ENCODE measurements around the gene APOH.
"Not testable (repeated sequence)": the region's sequence is repeated elsewhere in the genome, so short reads cannot be mapped to it uniquely, and the experiment has no call there.

Gene APOH

GRCh38 chr17:66228887-66229782, at the start of gene APOH:
Gene APOH, minus strand, starts transcription at chr17:66229415. Its CDS starts 36 bp downstream, at chr17:66229379.
- DNase-seq (ENCODE audit: low read depth in 3 of 3), result no peak

GRCh38 chr17:66277191-66277590, 48.0 kb upstream of the APOH start:
- no peak for DNase-seq (ENCODE audit: low read depth in 3 of 3)

DNA sequence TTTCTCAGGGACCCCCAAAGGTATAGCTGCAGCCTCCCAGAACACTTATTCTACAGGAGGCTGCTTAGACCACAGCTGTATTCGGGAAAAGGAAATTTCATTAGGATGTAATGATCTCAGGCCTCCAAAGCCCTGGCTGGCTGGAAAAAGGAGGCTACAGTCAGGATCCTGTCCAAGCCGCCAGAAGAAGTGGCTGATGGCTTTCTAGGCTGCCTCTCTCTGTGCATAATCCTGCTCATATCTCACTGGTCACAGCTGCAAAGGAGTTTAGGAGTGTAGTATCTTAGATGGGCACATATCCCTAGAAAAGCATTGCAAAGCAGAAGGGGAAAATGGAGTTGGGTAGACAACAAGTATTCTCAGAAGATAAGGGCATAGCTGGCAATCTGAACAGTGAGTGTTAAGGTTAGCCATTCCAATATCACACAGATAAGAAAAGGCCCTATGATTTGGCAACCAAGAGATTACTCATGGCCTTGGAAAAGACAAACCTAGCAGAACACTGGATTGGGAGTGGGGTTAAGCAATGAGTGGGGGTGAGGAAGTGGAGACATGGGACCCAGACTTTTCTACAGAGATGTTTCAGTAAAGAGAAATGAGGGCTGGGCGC, 47.2 kb upstream of the APOH start:
- no peak for DNase-seq (ENCODE audit: low read depth in 3 of 3)

- DNase-seq (ENCODE audit: low read depth in 3 of 3), result no peak
Measured at GRCh38 chr17:66275651-66276050, 46.4 kb upstream of the APOH start.

DNA sequence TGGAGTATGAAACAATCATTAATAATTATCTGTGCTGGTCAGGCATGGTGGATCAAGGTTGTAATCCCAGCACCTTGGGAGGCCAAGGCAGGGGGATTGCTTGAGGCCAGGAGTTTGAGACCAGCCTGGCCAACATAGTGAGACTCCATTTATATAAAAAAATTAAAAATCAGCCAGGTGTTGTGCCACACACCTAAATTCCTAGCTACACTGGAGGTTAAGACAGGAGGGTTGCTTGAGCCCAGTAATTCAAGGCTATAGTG, 44.3 kb upstream of the APOH start:
- DNase-seq (ENCODE audit: low read depth in 3 of 3), result no peak

DNA sequence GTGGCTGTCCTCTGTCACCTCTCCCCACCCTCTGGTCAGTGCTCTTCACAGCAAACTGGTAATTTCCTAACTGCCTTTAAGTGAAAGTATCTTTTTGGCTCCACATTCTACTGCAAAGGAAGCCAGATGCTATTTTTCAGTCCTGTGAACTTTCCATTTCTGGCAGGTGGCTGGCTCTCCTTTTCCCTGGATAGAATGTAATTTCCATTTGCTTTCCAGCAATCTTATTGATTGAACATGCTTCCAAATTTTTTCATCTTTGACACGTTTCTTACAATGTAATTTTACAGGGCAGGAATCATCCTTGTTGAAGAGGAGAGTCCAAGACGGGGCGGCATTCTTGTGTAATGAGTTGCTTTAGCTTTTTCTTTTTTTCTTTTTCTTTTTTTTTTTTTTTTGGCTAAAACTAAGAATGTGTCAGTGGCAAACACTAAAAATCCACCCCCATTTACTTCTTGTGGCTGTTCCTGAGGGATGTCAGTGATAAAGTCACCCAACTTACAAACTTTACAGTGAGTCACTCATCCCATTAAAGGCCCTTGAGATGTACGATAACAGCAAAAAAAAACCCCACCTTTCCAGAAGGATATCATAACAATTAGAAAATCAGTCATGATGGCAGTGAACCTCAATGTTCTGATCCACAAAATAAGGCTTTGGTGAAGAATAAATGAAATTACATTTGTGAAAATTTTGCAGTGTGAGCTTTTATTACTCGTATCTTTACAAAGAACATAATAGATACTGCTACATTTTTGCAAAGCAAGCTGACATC, 43.8 kb upstream of the APOH start:
- no peak for DNase-seq (ENCODE audit: low read depth in 3 of 3)

DNA sequence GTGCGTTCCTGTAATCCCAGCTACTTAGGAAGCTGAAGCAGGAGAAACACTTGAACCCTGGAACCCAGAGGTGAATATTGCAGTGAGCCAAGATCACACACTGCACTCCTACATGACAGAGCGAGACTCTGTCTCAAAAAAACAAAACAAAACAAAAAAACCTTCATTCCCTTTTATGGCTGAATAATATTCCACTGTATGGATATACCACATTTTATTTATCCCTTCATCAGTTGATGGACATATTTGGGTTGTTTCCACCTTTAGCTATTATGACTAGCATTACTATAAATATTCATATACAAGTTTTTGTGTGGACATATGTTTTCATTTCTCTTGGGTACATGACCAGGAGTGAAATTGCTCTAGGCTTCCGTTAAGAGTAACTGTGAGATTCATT, 42.3 kb upstream of the APOH start:
- no peak for DNase-seq (ENCODE audit: low read depth in 3 of 3)

GRCh38 chr17:66270106-66270505, 40.9 kb upstream of the APOH start:
- no peak for DNase-seq (ENCODE audit: low read depth in 3 of 3)

DNA sequence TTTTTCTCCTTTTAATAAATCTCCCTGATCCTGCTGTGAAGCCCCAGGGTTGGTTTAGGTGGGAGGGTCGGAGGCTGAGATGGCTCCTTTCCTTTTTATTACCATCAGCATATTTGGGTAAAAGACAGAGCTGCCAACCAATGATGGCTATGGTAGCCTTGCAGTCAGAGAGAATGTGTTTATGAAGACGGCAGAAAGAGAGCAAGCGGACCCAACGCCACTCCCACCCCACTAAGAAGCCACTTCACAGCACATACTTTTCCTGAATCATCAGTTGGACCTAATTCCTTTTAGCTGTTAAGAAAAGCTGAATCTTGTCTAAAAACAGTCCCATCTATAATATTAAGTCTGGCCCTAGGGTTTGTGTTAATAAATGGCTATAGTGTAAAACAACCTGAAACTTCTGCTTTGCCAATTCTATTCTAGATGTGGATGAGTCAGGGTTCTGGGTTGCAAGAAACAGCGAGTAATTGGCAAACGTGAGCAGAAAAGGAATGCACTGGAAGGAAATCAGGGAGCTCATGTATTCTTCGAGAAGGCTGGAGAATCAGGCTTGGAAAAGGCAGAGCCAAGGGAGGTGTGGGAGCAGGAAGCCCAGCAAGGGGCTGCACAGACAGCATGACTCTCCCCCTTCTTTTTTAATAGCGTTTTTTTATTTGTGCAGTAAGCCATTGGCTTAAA, 39.2 kb upstream of the APOH start:
- no peak for DNase-seq (ENCODE audit: low read depth in 3 of 3)

DNA sequence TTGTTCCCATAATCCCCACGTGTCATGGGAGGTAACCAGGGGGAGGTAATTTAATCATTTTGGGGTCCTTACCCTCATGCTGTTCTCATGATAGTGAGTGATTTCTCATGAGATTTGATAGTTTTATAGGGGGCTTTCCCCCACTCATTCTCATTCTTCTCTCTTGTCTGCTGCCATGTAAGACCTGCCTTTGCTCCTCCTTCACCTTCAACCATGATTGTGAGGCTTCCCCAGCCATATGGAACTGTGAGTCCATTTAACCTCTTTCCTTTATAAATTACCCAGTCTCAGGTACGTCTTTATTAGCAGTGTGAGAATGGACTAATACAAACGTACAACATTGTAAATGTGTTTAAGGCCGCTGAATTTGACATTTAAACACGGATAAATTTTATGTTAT, 35.5 kb upstream of the APOH start:
- no peak for DNase-seq (ENCODE audit: low read depth in 3 of 3)

GRCh38 chr17:66262767-66263166, 33.6 kb upstream of the APOH start:
- DNase-seq (ENCODE audit: low read depth in 3 of 3), result no peak

DNA sequence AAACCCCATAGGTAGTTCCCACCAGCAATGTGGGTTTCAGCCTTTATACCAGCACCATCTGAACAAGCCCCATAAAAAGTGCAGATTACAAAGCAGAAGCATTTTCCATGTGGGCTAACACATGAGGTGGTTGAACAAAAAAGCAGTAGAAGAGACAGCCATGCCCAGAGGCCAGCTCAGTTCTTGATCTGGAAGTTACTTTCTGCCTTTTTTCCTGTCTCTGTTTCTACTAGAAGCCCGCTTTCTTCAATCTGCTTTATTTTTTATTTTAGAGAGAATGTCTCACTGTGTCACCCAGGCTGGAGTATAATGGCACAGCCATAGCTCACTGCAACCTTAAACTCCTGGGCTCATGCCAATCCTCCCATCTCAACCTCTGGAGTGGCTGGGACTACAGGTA, 31.5 kb upstream of the APOH start:
- no peak for DNase-seq (ENCODE audit: low read depth in 3 of 3)

DNA sequence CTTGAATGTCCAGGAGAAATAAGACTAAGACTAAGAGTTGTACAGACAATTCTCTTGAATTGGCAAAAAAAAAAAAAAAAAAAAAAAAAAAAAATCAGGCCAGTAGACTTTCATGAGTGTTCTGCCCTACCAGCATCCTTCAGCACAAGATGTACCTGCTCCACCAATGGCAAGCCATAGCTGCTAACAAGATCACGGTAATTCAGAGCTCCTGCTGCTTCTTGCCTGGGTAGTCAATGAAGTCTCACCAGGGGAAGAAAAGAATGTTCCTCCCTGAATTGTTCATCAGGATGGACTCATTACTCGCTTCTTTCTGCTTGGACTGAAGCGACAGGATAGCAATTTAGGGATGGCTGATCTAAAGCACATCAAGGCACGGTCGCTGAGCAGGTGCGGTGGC, 31.1 kb upstream of the APOH start:
- no peak for DNase-seq (ENCODE audit: low read depth in 3 of 3)

GRCh38 chr17:66255527-66255971, 26.3 kb upstream of the APOH start:
- DNase-seq (ENCODE audit: low read depth in 3 of 3), result no peak

- DNase-seq (ENCODE audit: low read depth in 3 of 3), result no peak
Measured at GRCh38 chr17:66255112-66255511, 25.9 kb upstream of the APOH start.

DNA sequence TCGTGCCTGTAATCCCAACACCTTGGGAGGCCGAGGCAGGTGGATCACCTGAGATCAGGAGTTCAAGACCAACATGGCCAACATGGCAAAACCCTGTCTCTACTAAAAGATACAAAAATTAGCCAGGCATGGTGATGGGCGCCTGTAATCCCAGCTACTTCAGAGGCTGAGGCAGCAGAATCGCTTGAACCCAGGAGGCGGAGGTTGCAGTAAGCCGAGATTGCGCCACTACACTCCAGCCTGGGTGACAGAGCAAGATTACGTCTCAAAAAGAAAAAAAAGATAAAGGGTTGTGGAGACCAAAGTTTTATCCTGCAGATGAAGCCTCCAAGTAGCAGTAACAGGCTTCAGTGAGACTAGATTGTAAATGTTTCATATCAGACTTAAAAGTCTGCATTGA, 24.2 kb upstream of the APOH start:
- not testable (repeated sequence) for DNase-seq (ENCODE audit: low read depth in 3 of 3)

- no peak for DNase-seq (ENCODE audit: low read depth in 3 of 3)
Measured at GRCh38 chr17:66250686-66251085, 21.5 kb upstream of the APOH start.

DNA sequence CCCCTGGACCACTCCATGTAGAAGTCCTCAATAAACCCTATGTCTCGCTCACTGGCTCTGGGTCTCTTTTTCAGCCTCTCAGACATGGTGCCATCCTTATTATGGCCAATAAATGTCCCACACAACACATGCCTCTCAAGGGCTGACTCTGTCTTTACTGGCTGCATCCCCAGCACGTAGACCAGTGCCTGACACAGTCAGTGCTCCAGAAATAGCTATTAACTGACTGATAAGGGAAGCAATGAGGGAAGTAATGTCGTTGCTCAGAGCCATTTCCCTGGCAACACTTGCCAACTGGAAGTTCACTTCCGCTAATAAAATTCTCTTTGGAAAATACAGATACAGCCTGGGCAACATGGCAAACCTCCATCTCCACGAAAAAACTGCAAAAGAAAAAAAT, 19.1 kb upstream of the APOH start:
- DNase-seq (ENCODE audit: low read depth in 3 of 3), result no peak

GRCh38 chr17:66241839-66242238, 12.6 kb upstream of the APOH start:
- no peak for DNase-seq (ENCODE audit: low read depth in 3 of 3)

DNA sequence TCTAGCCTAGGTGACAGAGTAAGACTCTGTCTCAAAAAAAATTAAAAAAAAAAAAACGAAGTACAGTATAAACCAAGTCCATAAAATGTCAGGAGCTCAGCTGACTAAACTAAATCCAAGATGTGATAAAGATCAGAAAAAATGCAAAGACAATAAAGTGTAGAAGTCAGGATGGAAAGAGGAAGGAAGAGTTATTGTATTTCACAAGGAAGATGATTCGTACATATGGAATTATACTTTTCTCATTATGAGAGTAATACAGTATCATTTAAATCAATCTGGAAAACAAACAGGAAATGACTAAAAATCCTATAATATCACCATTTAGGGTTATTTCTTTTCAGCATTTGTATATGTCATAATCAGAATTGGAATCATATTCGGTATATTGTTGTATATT, 11.4 kb upstream of the APOH start:
- no peak for DNase-seq (ENCODE audit: low read depth in 3 of 3)

DNA sequence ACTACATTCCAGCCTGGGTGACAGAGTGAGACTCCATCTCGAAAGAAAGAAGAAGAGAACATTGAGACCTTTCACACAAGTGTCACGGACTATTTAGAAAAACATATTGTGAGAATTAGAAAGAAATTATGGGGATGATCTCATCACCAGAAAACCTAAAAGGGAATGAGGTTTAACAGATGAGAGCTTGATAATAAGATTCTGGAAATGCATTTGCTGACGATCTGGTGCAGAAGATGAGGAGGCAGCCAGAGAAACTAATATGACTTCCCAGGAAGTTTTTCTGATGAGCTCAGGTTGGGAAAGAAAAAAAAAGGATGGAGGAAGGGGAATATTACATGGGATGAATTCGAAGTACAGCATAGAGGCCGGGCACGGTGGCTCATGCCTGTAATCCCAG, 10.8 kb upstream of the APOH start:
- no peak for DNase-seq (ENCODE audit: low read depth in 3 of 3)

- no peak for DNase-seq (ENCODE audit: low read depth in 3 of 3)
Measured at GRCh38 chr17:66235377-66235994, 6.3 kb upstream of the APOH start.
